H1 (cell line): ENCODE measurements around the gene TMEM135. TPM values are rescaled to one million over a fixed set of nuclear protein-coding genes. Genes with fewer than 3 reads are reported as not detected.
"Not testable (repeated sequence)": the region's sequence is repeated elsewhere in the genome, so short reads cannot be mapped to it uniquely, and the experiment has no call there.

Experiments
- CTCF ChIA-PET: fragments of 300-600 bp; sonication (Branson Sonifier 250); formaldehyde crosslinking; loops from one replicate; lab custom pipeline; 2021; ENCODE audit not compliant: partially characterized antibody; lab: Charles Lee
- POLR2A ChIA-PET: fragments of 300-600 bp; sonication (Branson Sonifier 250); formaldehyde crosslinking; loops from one replicate; lab custom pipeline; 2021; ENCODE audit warnings: inconsistent platforms; ENCODE audit not compliant: partially characterized antibody; lab: Charles Lee
- DNase-seq, 2 experiments: peaks; one replicate each; pipeline versions ENCODE4 v3.0.0 to v3.0.0-alpha.2; 2010 to 2022; ENCODE audit warnings: low spot score in 2 of 2, low read depth in 1 of 2, mixed read lengths in 1 of 2
- FAIRE-seq: peaks from 2 replicates; lab custom pipeline; 2011; peaks lifted over from hg19 to GRCh38; lab: Jason Lieb, UNC
- H2AFZ ChIP-seq: 2 replicates; pipeline ENCODE4 v1.8.1; 2012; ENCODE audit warnings: low read length, inconsistent platforms
- H2AK5ac ChIP-seq: 2 replicates; pipeline ENCODE4 v1.6.1; 2013; ENCODE audit warnings: low read depth, low read length
- H2BK120ac ChIP-seq: replicated peaks from 2 replicates; pipeline ENCODE3; 2013; ENCODE audit warnings: low read depth, low read length, inconsistent platforms
- H2BK12ac ChIP-seq: 2 replicates; pipeline ENCODE4 v1.6.1; 2013; ENCODE audit warnings: low read depth, low read length
- H2BK15ac ChIP-seq: 2 replicates; pipeline ENCODE4 v1.6.1; 2013; ENCODE audit warnings: low read length
- H2BK20ac ChIP-seq: 2 replicates; pipeline ENCODE4 v1.6.1; 2013; ENCODE audit warnings: low read length
- H2BK5ac ChIP-seq: 2 replicates; pipeline ENCODE4 v1.6.1; 2013; ENCODE audit warnings: low read depth, low read length
- H3K14ac ChIP-seq: 2 replicates; pipeline ENCODE4 v1.6.1; 2013; ENCODE audit warnings: inconsistent platforms; ENCODE audit not compliant: insufficient read length
- H3K18ac ChIP-seq: 2 replicates; pipeline ENCODE4 v1.6.1; 2013; ENCODE audit warnings: low read length; ENCODE audit errors: extremely low read depth
- H3K23ac ChIP-seq: 2 replicates; pipeline ENCODE4 v1.6.1; 2013; ENCODE audit warnings: inconsistent platforms; ENCODE audit not compliant: insufficient read length
- H3K23me2 ChIP-seq: 2 replicates; pipeline ENCODE4 v1.6.1; 2013; ENCODE audit warnings: low read depth, low read length
- H3K27ac ChIP-seq: 2 replicates; pipeline ENCODE4 v1.6.1; 2011; ENCODE audit warnings: low read depth, low read length, inconsistent platforms
- H3K27me3 ChIP-seq, 4 experiments: replicated peaks in 1 of 4; 1 replicate in 1 of 4; 2 replicates in 3 of 4; pipeline versions ENCODE4 v1.6.1 to v1.8.1; 2011 to 2013; ENCODE audit warnings: low read length in 3 of 4, mild to moderate bottlenecking in 3 of 4, inconsistent platforms in 2 of 4, mixed read lengths in 2 of 4, moderate library complexity in 1 of 4; ENCODE audit not compliant: control insufficient read depth in 3 of 4, insufficient read depth in 3 of 4; ENCODE audit errors: extremely low read depth in 1 of 4
- H3K36me3 ChIP-seq, 4 experiments: 2 replicates each; pipeline versions ENCODE4 v1.6.1 to v1.8.1; 2011 to 2013; ENCODE audit warnings: mild to moderate bottlenecking in 4 of 4, low read length in 3 of 4, moderate library complexity in 2 of 4, control low read depth in 1 of 4, inconsistent platforms in 1 of 4; ENCODE audit not compliant: insufficient read depth in 4 of 4, control insufficient read depth in 2 of 4
- H3K4ac ChIP-seq: replicated peaks from 2 replicates; pipeline ENCODE3; 2013; ENCODE audit warnings: low read length, low read depth, mixed read lengths, inconsistent platforms; ENCODE audit not compliant: insufficient read length
- H3K4me1 ChIP-seq, 4 experiments: replicated peaks in 1 of 4; 1 replicate in 1 of 4; 2 replicates in 3 of 4; pipeline versions ENCODE4 v1.6.1 to v1.8.1; 2011 to 2013; ENCODE audit warnings: low read length in 3 of 4, inconsistent platforms in 2 of 4, mixed read lengths in 1 of 4; ENCODE audit not compliant: insufficient read depth in 4 of 4, control insufficient read depth in 3 of 4
- H3K4me2 ChIP-seq, 2 experiments: 2 replicates each; pipeline versions ENCODE4 v1.6.1 to v1.8.1; 2011 to 2013; ENCODE audit warnings: low read depth in 2 of 2, low read length in 2 of 2, control low read depth in 1 of 2, inconsistent platforms in 1 of 2, mild to moderate bottlenecking in 1 of 2; ENCODE audit not compliant: insufficient read depth in 1 of 2
- H3K4me3 ChIP-seq, 4 experiments: fragments of 200-600, 300-600 bp in 1 of 4; sonication (generic), shearing (Covaris generic), sonication (Bioruptor Twin) in 1 of 4; 2 replicates each; pipeline versions ENCODE4 v1.5.1 to v1.8.1; 2011 to 2016; ENCODE audit warnings: low read length in 4 of 4, low read depth in 3 of 4, control low read depth in 2 of 4, inconsistent platforms in 2 of 4, mild to moderate bottlenecking in 2 of 4, mixed read lengths in 1 of 4, moderate library complexity in 1 of 4; ENCODE audit not compliant: insufficient read depth in 2 of 4; ENCODE audit errors: extremely low read depth in 1 of 4
- H3K56ac ChIP-seq: replicated peaks from 2 replicates; pipeline ENCODE3; 2013; ENCODE audit warnings: low read depth, mild to moderate bottlenecking, mixed read lengths, low read length, inconsistent platforms; ENCODE audit not compliant: insufficient read length
- H3K79me1 ChIP-seq: 2 replicates; pipeline ENCODE4 v1.6.1; 2013; ENCODE audit warnings: low read depth, low read length, control low read depth
- H3K79me2 ChIP-seq, 2 experiments: 2 replicates each; pipeline versions ENCODE4 v1.6.1 to v1.8.1; 2012 to 2013; ENCODE audit warnings: low read length in 2 of 2, mild to moderate bottlenecking in 2 of 2, inconsistent platforms in 1 of 2; ENCODE audit not compliant: insufficient read depth in 2 of 2, control insufficient read depth in 1 of 2
- H3K9ac ChIP-seq, 4 experiments: replicated peaks in 1 of 4; 1 replicate in 1 of 4; 2 replicates in 3 of 4; pipeline versions ENCODE4 v1.6.1 to v1.8.1; 2011 to 2013; ENCODE audit warnings: low read depth in 3 of 4, low read length in 3 of 4, control low read depth in 2 of 4, mild to moderate bottlenecking in 2 of 4, moderate library complexity in 2 of 4, inconsistent platforms in 1 of 4; ENCODE audit errors: extremely low read depth in 1 of 4
- H3K9me3 ChIP-seq, 2 experiments: 2 replicates each; pipeline versions ENCODE4 v1.6.1 to v1.8.1; 2012 to 2013; ENCODE audit warnings: mild to moderate bottlenecking in 2 of 2, moderate library complexity in 2 of 2, control low read depth in 1 of 2, inconsistent platforms in 1 of 2, low read depth in 1 of 2, low read length in 1 of 2, mixed read lengths in 1 of 2; ENCODE audit not compliant: insufficient read depth in 2 of 2
- H4K20me1 ChIP-seq, 2 experiments: replicated peaks in 1 of 2; 2 replicates each; pipeline versions ENCODE3 to v1.8.1; 2011 to 2013; ENCODE audit warnings: inconsistent platforms in 2 of 2, low read length in 2 of 2, mild to moderate bottlenecking in 1 of 2; ENCODE audit not compliant: insufficient read depth in 2 of 2, control insufficient read depth in 1 of 2
- H4K5ac ChIP-seq: 2 replicates; pipeline ENCODE4 v1.6.1; 2013; ENCODE audit warnings: low read length, low read depth, mixed read lengths, inconsistent platforms; ENCODE audit not compliant: insufficient read length
- H4K8ac ChIP-seq: 2 replicates; pipeline ENCODE4 v1.8.0; 2013; ENCODE audit warnings: mild to moderate bottlenecking, moderate library complexity, low read length, inconsistent platforms; ENCODE audit not compliant: insufficient read depth; ENCODE audit errors: extremely low read depth
- H4K91ac ChIP-seq: replicated peaks from 2 replicates; pipeline ENCODE3; 2013; ENCODE audit warnings: low read length, mixed read lengths, inconsistent platforms; ENCODE audit not compliant: insufficient read length
- WGBS, 2 experiments: shearing (Covaris generic) in 1 of 2; methylation state at CpG; one replicate each; pipeline versions ENCODE4 v1.1.6 to v1.1.7; 2013 to 2015; ENCODE audit warnings: low lambda C conversion rate in 2 of 2, mixed read lengths in 2 of 2, inconsistent platforms in 1 of 2, low coverage in 1 of 2, missing lambda C conversion rate in 1 of 2; ENCODE audit not compliant: insufficient replicate concordance in 2 of 2, insufficient coverage in 1 of 2, insufficient read length in 1 of 2; ENCODE audit errors: extremely low coverage in 1 of 2, missing lambda C conversion rate in 1 of 2; 5-methylcytosine and 5-hydroxymethylcytosine counted together
- polyA plus RNA-seq, 7 experiments: library from polyadenylated mRNA; depleted of rRNA in 3 of 7; stranded (reverse) in 5 of 7; unstranded in 2 of 7; fragments of >200 nt in 5 of 7; fragments of 200-250 nt in 2 of 7; gene quantifications; 1 replicate in 5 of 7; 2 replicates in 1 of 7; 4 replicates in 1 of 7; pipeline versions ENCODE4 v1.2.1 to v1.2.3, GENCODE V29; 2011 to 2013; ENCODE audit warnings: missing spikeins in 2 of 7, mixed read lengths in 2 of 7
- total RNA-seq: library from RNA; stranded (reverse); fragmentation: NEBNext Ultra II Directional; extraction: Animal tissue kit (Norgen Biotek cat#: 25700); gene quantifications from 2 replicates; pipeline ENCODE4 v1.2.1, GENCODE V29; 2021

TMEM135 gene
- total and polyA plus RNA-seq, 2 of the 8 experiments (the other 6 are each of a cell fraction or from before 2014, with no cell fraction given) = 9.3 to 31.3 TPM

- not testable (repeated sequence) for H3K4ac ChIP-seq
Measured at GRCh38 chr11:87105826-87106225, 68.1 kb downstream of the TMEM135 start.

GRCh38 chr11:87107379-87107778 lies 69.6 kb downstream of the TMEM135 start:
- POLR2A ChIA-PET, FAIRE-seq: not testable (repeated sequence)

More at GRCh38 chr11:87105826-87106225, 68.1 kb downstream of the TMEM135 start:
- H2BK20ac ChIP-seq, FAIRE-seq, DNase-seq, H3K4me3 ChIP-seq, H3K36me3 ChIP-seq, POLR2A ChIA-PET, H2BK120ac ChIP-seq, H2BK15ac ChIP-seq, H2BK5ac ChIP-seq, H3K18ac ChIP-seq, H3K9ac ChIP-seq, H4K8ac ChIP-seq, H2AK5ac ChIP-seq, H3K56ac ChIP-seq, H3K23me2 ChIP-seq, H3K79me1 ChIP-seq, H2AFZ ChIP-seq, H4K20me1 ChIP-seq, H3K27ac ChIP-seq, H3K4me2 ChIP-seq, H4K91ac ChIP-seq, H2BK12ac ChIP-seq, H3K14ac ChIP-seq, H3K23ac ChIP-seq, H4K5ac ChIP-seq, H3K79me2 ChIP-seq, H3K4me1 ChIP-seq, H3K9me3 ChIP-seq, H3K27me3 ChIP-seq: not testable (repeated sequence)
- 89% methylated on average over 1 of the region's 1 CpG; no CpG with 5 or more reads in 1 of the 2 experiments for WGBS, 2 experiments
- CTCF ChIA-PET = interaction anchor here (0.8 kb wide), 1 partner anchor 13 kb away, joined by 4 read pairs; no protein-coding TSS in a partner anchor

More at GRCh38 chr11:87107379-87107778, 69.6 kb downstream of the TMEM135 start:
- DNase-seq, CTCF ChIA-PET, H4K91ac ChIP-seq, H3K79me1 ChIP-seq, H2AK5ac ChIP-seq, H3K79me2 ChIP-seq, H2BK5ac ChIP-seq, H4K20me1 ChIP-seq, H2BK120ac ChIP-seq, H3K14ac ChIP-seq, H4K8ac ChIP-seq, H3K27me3 ChIP-seq, H3K9me3 ChIP-seq, H2BK15ac ChIP-seq, H3K4me1 ChIP-seq, H3K36me3 ChIP-seq, H3K4ac ChIP-seq, H3K23ac ChIP-seq, H2AFZ ChIP-seq, H3K9ac ChIP-seq, H2BK20ac ChIP-seq, H3K23me2 ChIP-seq, H3K27ac ChIP-seq, H3K4me3 ChIP-seq, H3K56ac ChIP-seq, H4K5ac ChIP-seq, H2BK12ac ChIP-seq, H3K18ac ChIP-seq, H3K4me2 ChIP-seq: not testable (repeated sequence)
- WGBS, 2 experiments = 100% methylated on average over 3 of the region's 3 CpGs; no CpG with 5 or more reads in 1 of the 2 experiments
